Breast epithelium (tissue), 3 donors: ENCODE measurements around the gene ADCY2.

Experiments
- CTCF ChIP-seq, 3 donors: fragments of 450-650 bp; IDR thresholded peaks; one replicate each; pipeline ENCODE4 v1.5.1; 2016 to 2017; ENCODE audit warnings: antibody characterized with exemption in 3 of 3, mild to moderate bottlenecking in 3 of 3, moderate library complexity in 3 of 3
- POLR2A ChIP-seq: fragments of 450-650 bp; IDR thresholded peaks from one replicate; pipeline ENCODE4 v1.6.1; 2016; ENCODE audit warnings: antibody characterized with exemption, mild to moderate bottlenecking, moderate library complexity
- POLR2AphosphoS5 ChIP-seq, 3 donors: sonication (generic); formaldehyde crosslinking; IDR thresholded peaks; one replicate each; pipeline ENCODE4 v1.6.1; 2017; ENCODE audit warnings: antibody characterized with exemption in 3 of 3

- no peak for TF ChIP-seq POLR2A
- TF ChIP-seq CTCF (IDR thresholded peaks at IDR 0.05): no peak
- no peak for TF ChIP-seq POLR2AphosphoS5 (IDR thresholded peaks at IDR 0.05)
Observed at GRCh38 chr5:7474821-7475403, 79.0 kb downstream of the ADCY2 start.
